G401.6 (cell line): ENCODE data around the gene PDZD2.

ENCODE experiments used
- FAIRE-seq: peaks from 2 replicates; lab custom pipeline; 2012; peaks lifted over from hg19 to GRCh38; lab: Jason Lieb, UNC

PDZD2 gene

GRCh38 chr5:31825518-31826068 is 186.7 kb downstream of the PDZD2 start:
- FAIRE-seq, result peak; percentile 97

GRCh38 chr5:31827867-31828266 is 188.9 kb downstream of the PDZD2 start:
- no peak for FAIRE-seq

GRCh38 chr5:31832966-31833365 is 194.0 kb downstream of the PDZD2 start:
- FAIRE-seq, result no peak

GRCh38 chr5:31833710-31834109 is 194.8 kb downstream of the PDZD2 start:
- FAIRE-seq, result no peak

- no peak for FAIRE-seq
These were observed 205.9 kb downstream of the PDZD2 start for GRCh38 chr5:31844622-31845345.

GRCh38 chr5:31845361-31845760 is 206.4 kb downstream of the PDZD2 start:
- FAIRE-seq, result no peak

- FAIRE-seq, result no peak
These were observed 208.0 kb downstream of the PDZD2 start for GRCh38 chr5:31846934-31847333.

GRCh38 chr5:31847354-31847753 is 208.4 kb downstream of the PDZD2 start:
- FAIRE-seq, result no peak

GRCh38 chr5:31850981-31851689 is 212.2 kb downstream of the PDZD2 start:
- no peak for FAIRE-seq

GRCh38 chr5:31853398-31854135 is 214.6 kb downstream of the PDZD2 start:
- FAIRE-seq, result no peak

- peak; percentile 95 for FAIRE-seq
These were observed 215.5 kb downstream of the PDZD2 start for GRCh38 chr5:31854181-31855133.

- no peak for FAIRE-seq
These were observed 216.5 kb downstream of the PDZD2 start for GRCh38 chr5:31855134-31856040.

- no peak for FAIRE-seq
These were observed 220.2 kb downstream of the PDZD2 start for GRCh38 chr5:31859096-31859495.

GRCh38 chr5:31860278-31860677 is 221.3 kb downstream of the PDZD2 start:
- FAIRE-seq, result no peak

GRCh38 chr5:31860726-31861433 is 221.9 kb downstream of the PDZD2 start:
- no peak for FAIRE-seq

GRCh38 chr5:31861601-31862000 is 222.7 kb downstream of the PDZD2 start:
- no peak for FAIRE-seq

- no peak for FAIRE-seq
These were observed 225.1 kb downstream of the PDZD2 start for GRCh38 chr5:31863991-31864411.

- FAIRE-seq, result no peak
These were observed 227.2 kb downstream of the PDZD2 start for GRCh38 chr5:31866166-31866565.

- FAIRE-seq, result no peak
These were observed 228.3 kb downstream of the PDZD2 start for GRCh38 chr5:31867219-31867618.

GRCh38 chr5:31880449-31880848 is 241.5 kb downstream of the PDZD2 start:
- no peak for FAIRE-seq
